Measurements from ENCODE around the gene ZBTB47. TPM values are rescaled to one million over a fixed set of nuclear protein-coding genes. Genes with fewer than 3 reads are reported as not detected.

The ZBTB47 gene
- total RNA-seq, 4 donors from 2014 or later, result 33.3 to 44.4 (median 42.0) TPM

DNA sequence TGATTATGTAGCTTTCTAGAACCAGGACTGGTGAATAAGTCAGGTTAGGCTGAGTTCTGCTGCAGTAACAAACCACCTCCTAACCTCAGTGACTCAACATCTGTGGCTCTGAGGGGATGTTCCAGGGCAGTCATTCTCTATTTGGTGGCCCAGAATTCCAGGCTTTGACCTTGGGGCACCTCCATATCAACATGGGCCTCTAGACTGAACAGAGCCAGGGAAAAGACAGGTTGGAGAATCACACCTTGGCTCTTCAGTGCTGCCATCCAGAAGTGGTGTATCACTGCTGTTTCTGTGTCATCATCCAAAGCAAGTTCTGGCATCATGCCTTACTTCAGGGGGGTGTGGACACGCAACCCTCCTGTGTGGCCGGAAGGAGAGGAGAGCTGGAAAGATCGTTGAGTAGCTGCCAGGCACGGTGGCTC is 15.3 kb downstream of the ZBTB47 start:
- no peaks in the 10 kb centered on the region for H3K9me3 ChIP-seq
- H3K4me1 ChIP-seq, result no peaks in the 10 kb centered on the region
- H3K4me3 ChIP-seq (replicated peaks in 1 of 3), result no peak overlapping the region
- no peak for DNase-seq
- no peaks in the 10 kb centered on the region for H3K27me3 ChIP-seq
- 60 to 72% methylated on average over 4 of the region's 4 CpGs for WGBS, 2 donors
- intact Hi-C loops (cut with DNase I), result no loop called here
- no peaks in the 10 kb centered on the region for H3K36me3 ChIP-seq
- TF ChIP-seq, protein P1, sequence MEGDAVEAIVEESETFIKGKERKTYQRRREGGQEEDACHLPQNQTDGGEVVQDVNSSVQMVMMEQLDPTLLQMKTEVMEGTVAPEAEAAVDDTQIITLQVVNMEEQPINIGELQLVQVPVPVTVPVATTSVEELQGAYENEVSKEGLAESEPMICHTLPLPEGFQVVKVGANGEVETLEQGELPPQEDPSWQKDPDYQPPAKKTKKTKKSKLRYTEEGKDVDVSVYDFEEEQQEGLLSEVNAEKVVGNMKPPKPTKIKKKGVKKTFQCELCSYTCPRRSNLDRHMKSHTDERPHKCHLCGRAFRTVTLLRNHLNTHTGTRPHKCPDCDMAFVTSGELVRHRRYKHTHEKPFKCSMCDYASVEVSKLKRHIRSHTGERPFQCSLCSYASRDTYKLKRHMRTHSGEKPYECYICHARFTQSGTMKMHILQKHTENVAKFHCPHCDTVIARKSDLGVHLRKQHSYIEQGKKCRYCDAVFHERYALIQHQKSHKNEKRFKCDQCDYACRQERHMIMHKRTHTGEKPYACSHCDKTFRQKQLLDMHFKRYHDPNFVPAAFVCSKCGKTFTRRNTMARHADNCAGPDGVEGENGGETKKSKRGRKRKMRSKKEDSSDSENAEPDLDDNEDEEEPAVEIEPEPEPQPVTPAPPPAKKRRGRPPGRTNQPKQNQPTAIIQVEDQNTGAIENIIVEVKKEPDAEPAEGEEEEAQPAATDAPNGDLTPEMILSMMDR (IDR thresholded peaks at IDR 0.05), result no peak
- TF ChIP-seq POLR2A (IDR thresholded peaks at IDR 0.05), result no peak
- H3K27ac ChIP-seq, result no peak overlapping the region

DNA sequence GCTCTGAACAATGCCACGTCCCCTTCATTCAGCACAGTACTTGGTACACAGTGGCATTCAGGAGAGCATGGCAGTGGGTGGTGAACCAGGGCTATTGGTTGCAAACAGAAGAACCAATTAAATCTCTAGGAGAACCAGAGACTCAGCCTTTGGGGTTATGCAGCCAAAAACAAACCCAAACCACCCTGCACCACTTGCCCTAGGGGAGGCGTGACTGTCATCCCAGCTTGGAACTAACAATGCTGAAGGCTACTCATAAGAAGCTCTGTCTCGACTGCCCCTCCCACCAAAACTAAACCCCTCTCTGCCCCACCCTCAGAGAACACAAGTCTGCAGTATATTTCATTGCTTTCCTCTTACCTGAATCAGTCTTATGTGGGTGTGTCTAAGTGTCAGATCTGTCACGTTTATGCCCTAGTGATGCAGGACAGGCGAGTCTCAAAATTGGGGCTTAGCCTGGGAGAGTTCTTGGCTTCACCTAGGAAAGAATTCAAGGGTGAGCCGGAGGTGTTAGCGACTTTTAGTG is 16.6 kb downstream of the ZBTB47 start:
- no peak overlapping the region for H3K4me3 ChIP-seq (replicated peaks in 1 of 3)
- 83 to 90% methylated on average over 7 of the region's 7 CpGs for WGBS, 2 donors
- DNase-seq, result no peak
- no peak overlapping the region for H3K27ac ChIP-seq
- no peaks in the 10 kb centered on the region for H3K36me3 ChIP-seq
- intact Hi-C loops (cut with DNase I), result no loop called here
- no peaks in the 10 kb centered on the region for H3K27me3 ChIP-seq
- TF ChIP-seq, protein P1 (IDR thresholded peaks at IDR 0.05), result no peak
- no peak for TF ChIP-seq POLR2A (IDR thresholded peaks at IDR 0.05)
- H3K9me3 ChIP-seq, result no peaks in the 10 kb centered on the region
- no peaks in the 10 kb centered on the region for H3K4me1 ChIP-seq

DNA sequence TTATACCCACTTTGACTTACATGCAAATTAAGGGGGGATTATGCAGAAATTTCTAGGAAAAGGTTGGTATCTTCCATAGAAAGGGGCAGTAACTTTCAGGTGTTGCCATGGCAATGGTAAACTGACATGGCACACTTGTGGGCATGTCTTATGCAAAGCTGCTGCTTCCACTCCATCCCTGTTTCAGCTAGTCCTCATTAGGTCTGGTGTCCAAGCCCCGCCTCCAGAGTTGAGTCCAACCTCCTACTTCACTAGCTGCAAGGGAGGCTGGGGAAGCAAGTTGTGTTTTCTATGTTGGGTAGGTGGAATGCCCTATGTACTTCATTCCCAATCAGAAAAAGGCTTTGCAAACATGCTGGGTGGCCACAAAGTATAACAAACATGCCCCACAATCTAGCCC is 17.2 kb downstream of the ZBTB47 start:
- intact Hi-C loops (cut with DNase I), result no loop called here
- 92 to 100% methylated on average over 1 of the region's 1 CpG for WGBS, 2 donors
- no peaks in the 10 kb centered on the region for H3K9me3 ChIP-seq
- no peaks in the 10 kb centered on the region for H3K36me3 ChIP-seq
- no peaks in the 10 kb centered on the region for H3K27me3 ChIP-seq
- TF ChIP-seq POLR2A (IDR thresholded peaks at IDR 0.05), result no peak
- TF ChIP-seq, protein P1 (IDR thresholded peaks at IDR 0.05), result no peak
- H3K4me3 ChIP-seq (replicated peaks in 1 of 3), result no peak overlapping the region
- no peaks in the 10 kb centered on the region for H3K4me1 ChIP-seq
- H3K27ac ChIP-seq, result no peak overlapping the region
- DNase-seq, result no peak

DNA sequence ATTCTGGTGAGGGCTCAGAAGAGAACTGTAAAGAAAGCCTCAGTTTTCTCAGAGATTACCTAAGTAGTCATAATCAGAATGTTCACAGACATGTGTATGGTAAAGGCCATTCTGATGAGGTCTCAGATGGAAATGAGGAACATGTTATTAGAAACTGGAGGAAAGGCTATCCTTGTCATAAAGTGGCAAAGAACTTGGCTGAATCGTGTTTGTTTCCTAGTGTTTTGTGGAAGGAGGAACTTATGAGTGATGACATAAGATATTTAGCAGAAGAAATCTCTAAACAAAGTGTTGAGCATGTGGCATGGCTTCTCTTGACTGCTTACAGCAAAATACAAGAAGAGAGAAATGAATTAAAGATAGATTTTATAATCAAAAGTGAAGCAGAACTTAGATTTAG is 19.0 kb downstream of the ZBTB47 start:
- 68 to 83% methylated on average over 1 of the region's 1 CpG for WGBS, 2 donors
- Histone ChIP-seq H3K27me3 (no peaks in the 10 kb centered on the region), H3K27ac (no peak overlapping the region), H3K36me3 (no peaks in the 10 kb centered on the region), H3K4me1 (no peaks in the 10 kb centered on the region), H3K9me3 (no peaks in the 10 kb centered on the region), H3K4me3 (replicated peaks in 1 of 3) (no peak overlapping the region)
- TF ChIP-seq, protein P1 (IDR thresholded peaks at IDR 0.05), result no peak
- no peak for TF ChIP-seq POLR2A (IDR thresholded peaks at IDR 0.05)
- intact Hi-C loops (cut with DNase I), result no loop called here
- no peak for DNase-seq

DNA sequence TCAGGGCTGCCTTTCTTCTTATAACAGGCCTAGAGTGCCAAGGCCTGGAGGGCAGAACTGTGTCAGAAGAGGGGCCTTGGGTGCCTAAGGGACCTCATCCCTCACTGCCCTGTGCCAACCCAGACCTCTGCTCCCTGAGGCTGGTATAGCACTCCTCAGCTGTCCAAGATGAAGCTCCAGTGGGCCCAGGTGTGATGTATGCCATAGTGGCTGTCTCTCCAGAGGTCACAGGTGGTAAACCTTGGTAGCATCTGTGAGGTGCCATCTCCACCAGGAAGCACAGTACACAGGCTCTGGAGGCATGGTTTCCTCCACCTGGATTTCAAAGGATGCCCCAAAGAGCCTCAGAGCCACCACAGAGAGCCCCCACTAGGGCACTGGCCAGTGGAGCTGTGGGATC is 19.6 kb downstream of the ZBTB47 start:
- no peak for DNase-seq
- no peak overlapping the region for H3K27ac ChIP-seq
- TF ChIP-seq POLR2A (IDR thresholded peaks at IDR 0.05), result no peak
- TF ChIP-seq, protein P1 (IDR thresholded peaks at IDR 0.05), result no peak
- H3K4me3 ChIP-seq (replicated peaks in 1 of 3), result no peak overlapping the region
- intact Hi-C loops (cut with DNase I), result no loop called here
- no peaks in the 10 kb centered on the region for H3K9me3 ChIP-seq
- H3K36me3 ChIP-seq, result no peaks in the 10 kb centered on the region
- no peaks in the 10 kb centered on the region for H3K4me1 ChIP-seq
- H3K27me3 ChIP-seq, result no peaks in the 10 kb centered on the region

All from thyroid gland (tissue), 4 donors.